ENCODE measurements around the gene URB1.

Gene URB1

GRCh38 chr21:32360401-32360975, 32.3 kb downstream of the URB1 start:
- Histone ChIP-seq H3K27me3 (no peaks in the 10 kb centered on the region), H3K9me3 (no peaks in the 10 kb centered on the region), H3K4me1 (peaks cover 20% of the 10 kb centered on the region), H3K36me3 (peaks cover 99% of the 10 kb centered on the region), H3K9ac (no peak overlapping the region), H3K4me3 (no peak overlapping the region), H3K4me2 (no peak overlapping the region), H3K27ac (no peak overlapping the region), H4K20me1 (no peaks in the 10 kb centered on the region)
- no peak for TF ChIP-seq Cebpa-rat (IDR thresholded peaks at IDR 0.05)

- TF ChIP-seq Cebpa-rat (IDR thresholded peaks at IDR 0.05) = no peak
- Histone ChIP-seq H3K4me2 (no peak overlapping the region), H3K9ac (no peak overlapping the region), H3K9me3 (no peaks in the 10 kb centered on the region), H3K4me1 (peaks cover 13% of the 10 kb centered on the region), H4K20me1 (no peaks in the 10 kb centered on the region), H3K36me3 (peaks cover 99% of the 10 kb centered on the region), H3K27ac (no peak overlapping the region), H3K27me3 (no peaks in the 10 kb centered on the region), H3K4me3 (no peak overlapping the region)
Observed at GRCh38 chr21:32359719-32360260, 33.0 kb downstream of the URB1 start.

DNA sequence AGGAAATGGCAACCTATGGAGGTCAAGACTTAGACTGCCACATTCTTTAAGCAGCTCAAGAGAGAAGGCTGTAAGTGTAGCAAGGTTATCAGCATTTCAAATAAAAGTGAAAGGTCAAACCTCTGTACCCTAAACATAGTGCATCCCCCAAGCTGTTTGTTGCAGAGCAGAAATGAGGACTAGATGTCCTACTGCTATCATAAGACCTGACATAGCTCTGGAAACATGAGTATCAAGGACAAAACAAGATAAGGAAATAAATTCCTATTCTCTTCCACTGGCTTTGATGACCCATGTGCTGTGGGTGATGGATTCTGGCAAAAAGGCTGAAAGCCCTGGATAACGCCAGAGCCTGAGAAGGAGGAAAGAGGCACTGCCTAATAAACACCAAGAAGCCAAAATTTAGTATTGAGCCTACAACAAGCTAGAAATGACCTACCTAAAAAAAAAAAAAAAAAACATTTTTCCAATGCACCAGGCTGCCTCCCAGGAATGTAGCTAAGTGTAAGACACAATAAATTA, 35.9 kb downstream of the URB1 start:
- Histone ChIP-seq H3K27ac (no peak overlapping the region), H3K9me3 (no peaks in the 10 kb centered on the region), H3K4me2 (no peak overlapping the region), H3K27me3 (no peaks in the 10 kb centered on the region), H3K4me1 (no peaks in the 10 kb centered on the region), H3K4me3 (no peak overlapping the region), H3K9ac (no peak overlapping the region), H3K36me3 (peaks cover 100% of the 10 kb centered on the region), H4K20me1 (peaks cover 15% of the 10 kb centered on the region)
- TF ChIP-seq Cebpa-rat (IDR thresholded peaks at IDR 0.05) = no peak

DNA sequence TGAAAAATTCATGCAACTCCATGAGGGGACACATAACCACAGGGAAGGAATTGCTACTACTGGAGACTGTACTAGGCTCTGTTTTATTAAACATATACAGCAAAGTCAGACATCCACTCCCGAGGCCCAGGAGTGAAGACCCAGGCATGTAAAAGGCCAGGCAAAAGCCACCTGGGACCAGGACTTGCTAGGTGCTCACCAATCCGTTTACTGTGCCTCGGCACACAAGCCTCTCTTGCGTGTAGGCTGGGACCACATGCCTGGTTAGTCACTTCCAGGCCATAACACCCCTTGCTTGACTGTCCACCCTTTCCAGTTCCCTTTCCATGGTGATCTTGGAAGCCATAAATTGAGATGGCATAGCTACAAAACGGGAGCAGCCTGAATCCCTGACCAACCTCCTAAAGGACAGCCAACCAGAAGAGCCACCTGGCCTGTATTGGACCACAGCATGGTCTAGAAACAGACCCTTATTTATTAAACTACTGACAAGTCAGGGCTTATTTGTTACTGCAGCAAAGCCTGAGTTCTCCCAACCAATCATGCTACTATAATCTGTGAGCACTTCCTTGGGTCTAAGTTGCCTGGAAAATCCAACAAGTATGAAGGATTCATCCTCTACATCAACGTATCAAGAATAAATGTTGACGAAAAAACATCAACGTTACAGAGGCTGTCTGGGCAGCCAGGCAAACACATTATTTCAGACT, 39.7 kb downstream of the URB1 start:
- H3K27ac ChIP-seq = no peak overlapping the region
- TF ChIP-seq Cebpa-rat (IDR thresholded peaks at IDR 0.05) = no peak

DNA sequence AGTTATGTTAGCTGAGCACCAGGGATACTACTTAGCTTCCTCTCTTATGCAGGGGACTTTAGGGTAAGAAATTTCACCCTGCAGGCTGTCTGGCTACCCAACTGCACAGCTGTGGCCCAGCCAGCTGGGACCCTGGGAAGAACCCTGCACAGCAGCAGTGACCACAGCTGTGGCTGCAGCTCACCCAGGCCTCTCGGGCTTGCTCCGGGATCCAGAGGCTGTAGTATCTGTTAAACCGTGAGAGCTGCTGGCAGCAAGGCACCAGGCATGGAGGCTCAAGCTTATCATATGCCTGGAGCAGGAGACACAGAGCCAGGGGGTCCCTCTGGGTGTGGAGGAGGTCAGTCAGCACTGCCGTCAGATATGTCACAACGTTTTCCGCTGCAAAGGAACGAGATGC, 40.3 kb downstream of the URB1 start:
- no peak for TF ChIP-seq Cebpa-rat (IDR thresholded peaks at IDR 0.05)
- H3K9ac ChIP-seq = no peak overlapping the region
- H3K9me3 ChIP-seq = no peaks in the 10 kb centered on the region
- peaks cover 100% of the 10 kb centered on the region for H3K36me3 ChIP-seq
- H3K4me1 ChIP-seq = no peaks in the 10 kb centered on the region
- H4K20me1 ChIP-seq = peaks cover 26% of the 10 kb centered on the region
- H3K27me3 ChIP-seq = no peaks in the 10 kb centered on the region
- no peak overlapping the region for H3K4me2 ChIP-seq
- no peak overlapping the region for H3K27ac ChIP-seq
- H3K4me3 ChIP-seq = no peak overlapping the region

More for the DNA sequence above, 39.7 kb downstream of the URB1 start:
- Histone ChIP-seq H3K4me2 (no peak overlapping the region), H3K36me3 (peaks cover 100% of the 10 kb centered on the region), H3K9ac (no peak overlapping the region), H3K4me1 (no peaks in the 10 kb centered on the region), H4K20me1 (peaks cover 23% of the 10 kb centered on the region), H3K27me3 (no peaks in the 10 kb centered on the region), H3K9me3 (no peaks in the 10 kb centered on the region), H3K4me3 (no peak overlapping the region)

DNA sequence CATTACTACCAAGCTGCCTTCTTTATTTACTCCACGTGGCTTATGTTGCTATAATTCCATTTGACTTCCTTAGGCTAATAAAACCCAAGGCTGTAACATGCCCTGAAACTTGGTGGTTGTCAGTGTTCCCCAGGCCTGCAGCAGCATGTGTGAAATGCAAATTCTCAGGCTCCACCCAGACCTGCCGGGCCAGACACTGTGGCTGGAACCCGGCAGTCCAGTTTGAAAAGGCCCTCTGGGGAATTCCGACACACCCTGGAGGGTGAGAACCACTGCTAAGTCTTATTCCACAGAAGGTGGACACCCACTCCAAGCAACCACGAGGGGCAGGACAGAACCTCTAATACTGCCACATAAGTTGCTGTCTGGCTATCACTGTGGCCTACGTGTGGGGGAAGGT, 41.4 kb downstream of the URB1 start:
- Histone ChIP-seq H3K4me3 (no peak overlapping the region), H3K9me3 (peaks cover 9% of the 10 kb centered on the region; the same call in 1 of the 2 replicates), H3K9ac (no peak overlapping the region), H3K36me3 (peaks cover 100% of the 10 kb centered on the region), H3K27me3 (no peaks in the 10 kb centered on the region), H3K27ac (no peak overlapping the region), H3K4me2 (no peak overlapping the region), H3K4me1 (no peaks in the 10 kb centered on the region), H4K20me1 (peaks cover 26% of the 10 kb centered on the region)
- no peak for TF ChIP-seq Cebpa-rat (IDR thresholded peaks at IDR 0.05)

DNA sequence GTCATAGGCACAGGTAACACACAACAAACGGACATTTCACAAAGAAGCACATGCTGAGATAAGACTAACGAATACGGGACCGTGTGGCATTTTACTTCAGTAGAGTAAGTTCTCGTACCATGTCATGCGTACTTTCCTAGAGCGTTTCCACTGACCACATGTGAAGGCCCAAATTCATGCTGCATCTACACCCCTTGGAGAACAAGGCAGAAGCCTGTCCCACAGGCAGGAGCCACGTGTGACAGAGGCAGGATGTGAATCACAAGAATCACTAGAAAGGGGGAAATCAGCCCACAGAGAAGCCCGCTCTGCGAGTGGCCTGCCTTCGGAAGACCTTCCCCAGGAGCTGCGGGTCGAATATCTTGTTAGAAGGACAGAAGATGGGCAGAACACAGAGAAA, 41.8 kb downstream of the URB1 start:
- H3K9ac ChIP-seq = no peak overlapping the region
- no peaks in the 10 kb centered on the region for H3K27me3 ChIP-seq
- peaks cover 11% of the 10 kb centered on the region for H3K9me3 ChIP-seq
- H4K20me1 ChIP-seq = peaks cover 26% of the 10 kb centered on the region
- no peak overlapping the region for H3K4me2 ChIP-seq
- peaks cover 100% of the 10 kb centered on the region for H3K36me3 ChIP-seq
- TF ChIP-seq Cebpa-rat (IDR thresholded peaks at IDR 0.05) = no peak
- no peaks in the 10 kb centered on the region for H3K4me1 ChIP-seq
- H3K4me3 ChIP-seq = no peak overlapping the region
- no peak overlapping the region for H3K27ac ChIP-seq

DNA sequence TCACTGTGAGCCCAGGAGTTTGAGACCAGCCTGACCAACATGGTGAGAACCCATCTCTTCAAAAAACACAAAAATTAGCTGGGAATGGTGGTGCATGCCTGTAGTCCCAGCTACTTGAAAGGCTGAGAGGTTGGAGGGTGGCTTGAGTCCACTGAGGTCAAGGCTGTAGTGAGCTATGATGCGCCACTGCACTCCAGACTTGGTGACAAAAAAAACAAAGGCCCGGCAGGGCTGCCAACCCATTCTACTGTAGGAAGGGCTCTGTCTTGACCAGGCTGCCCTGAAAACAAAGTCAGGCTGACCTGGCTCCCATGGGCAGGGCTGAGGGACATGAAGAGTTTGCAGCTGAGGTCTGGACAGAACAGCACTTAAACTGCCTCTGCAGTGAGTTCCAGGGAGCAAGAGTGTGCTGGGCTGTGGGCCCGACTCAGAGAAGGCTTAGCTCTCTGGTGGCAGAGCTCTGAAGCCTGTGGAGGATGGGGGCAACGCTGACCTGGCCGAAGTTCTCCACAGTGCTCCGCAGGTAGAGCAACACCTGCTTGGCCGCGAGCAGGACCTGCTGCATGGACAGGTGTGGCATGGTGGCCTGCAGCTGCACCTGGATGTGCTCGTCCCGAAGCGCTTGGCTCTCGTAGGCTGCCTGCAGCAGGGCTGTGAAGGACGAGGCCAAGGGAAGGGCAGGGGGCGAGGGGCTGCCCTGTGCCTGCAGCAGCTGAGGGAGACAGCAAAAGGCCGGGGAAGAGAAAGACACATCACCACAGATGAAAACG, 42.4 kb downstream of the URB1 start:
- no peaks in the 10 kb centered on the region for H3K4me1 ChIP-seq
- no peak overlapping the region for H3K4me3 ChIP-seq
- H3K9ac ChIP-seq = no peak overlapping the region
- H3K27me3 ChIP-seq = no peaks in the 10 kb centered on the region
- H3K4me2 ChIP-seq = no peak overlapping the region
- peaks cover 17% of the 10 kb centered on the region for H3K9me3 ChIP-seq
- H3K36me3 ChIP-seq = peaks cover 100% of the 10 kb centered on the region
- H4K20me1 ChIP-seq = peaks cover 26% of the 10 kb centered on the region
- no peak for TF ChIP-seq Cebpa-rat (IDR thresholded peaks at IDR 0.05)
- H3K27ac ChIP-seq = no peak overlapping the region

- Histone ChIP-seq H3K36me3 (peaks cover 100% of the 10 kb centered on the region), H3K27me3 (no peaks in the 10 kb centered on the region), H3K4me1 (no peaks in the 10 kb centered on the region), H3K27ac (no peak overlapping the region), H3K4me3 (no peak overlapping the region), H3K9me3 (peaks cover 27% of the 10 kb centered on the region), H3K4me2 (no peak overlapping the region), H4K20me1 (peaks cover 26% of the 10 kb centered on the region), H3K9ac (no peak overlapping the region)
- TF ChIP-seq Cebpa-rat (IDR thresholded peaks at IDR 0.05) = no peak
Observed at GRCh38 chr21:32349333-32349944, 43.4 kb downstream of the URB1 start.

All from BLaER1 (cell line).